Cerebellar nuclear complex (tissue), 1 donor: ENCODE measurements around the gene AFF2.

Experiments used
- DNase-seq, 2 experiments: peaks; one replicate each; lab custom pipeline; 2025; lab: John Stamatoyannopoulos, UW

The AFF2 gene

GRCh38 chrX:148928811-148929210 is 428.4 kb downstream of the AFF2 start:
- no peak for DNase-seq

GRCh38 chrX:148929686-148930085 is 429.3 kb downstream of the AFF2 start:
- DNase-seq, result no peak

- DNase-seq, result no peak
These were observed 429.9 kb downstream of the AFF2 start for GRCh38 chrX:148930206-148930729.

- DNase-seq, result no peak
These were observed 433.5 kb downstream of the AFF2 start for GRCh38 chrX:148933881-148934280.

- DNase-seq, result no peak
These were observed 437.9 kb downstream of the AFF2 start for GRCh38 chrX:148938348-148938747.

GRCh38 chrX:148940411-148940996 is 440.1 kb downstream of the AFF2 start:
- DNase-seq, result no peak

- no peak for DNase-seq
These were observed 442.3 kb downstream of the AFF2 start for GRCh38 chrX:148942754-148943153.

GRCh38 chrX:148947399-148947975 is 447.1 kb downstream of the AFF2 start:
- no peak for DNase-seq

- no peak for DNase-seq
These were observed 455.9 kb downstream of the AFF2 start for GRCh38 chrX:148956352-148956751.

GRCh38 chrX:148958901-148959300 is 458.5 kb downstream of the AFF2 start:
- peak in 1 of 2 experiments; percentile 12 for DNase-seq

GRCh38 chrX:148960060-148960459 is 459.6 kb downstream of the AFF2 start:
- DNase-seq, result no peak

- no peak for DNase-seq
These were observed 461.6 kb downstream of the AFF2 start for GRCh38 chrX:148961985-148962384.

- no peak for DNase-seq
These were observed 476.4 kb downstream of the AFF2 start for GRCh38 chrX:148976571-148977400.

GRCh38 chrX:148979786-148980185 is 479.4 kb downstream of the AFF2 start:
- no peak for DNase-seq

GRCh38 chrX:148984238-148984637 is 483.8 kb downstream of the AFF2 start:
- no peak for DNase-seq

GRCh38 chrX:148991502-148991901 is 491.1 kb downstream of the AFF2 start:
- no peak for DNase-seq

GRCh38 chrX:148995661-148996060 is 495.2 kb downstream of the AFF2 start:
- DNase-seq, result no peak

- DNase-seq, result no peak
These were observed 501.9 kb downstream of the AFF2 start for GRCh38 chrX:149002320-149002719.

- no peak for DNase-seq
These were observed 503.6 kb downstream of the AFF2 start for GRCh38 chrX:149003863-149004660.

GRCh38 chrX:149004936-149005335 is 504.5 kb downstream of the AFF2 start:
- no peak for DNase-seq

GRCh38 chrX:149006235-149006634 is 505.8 kb downstream of the AFF2 start:
- no peak for DNase-seq

GRCh38 chrX:149007423-149007822 is 507.0 kb downstream of the AFF2 start:
- DNase-seq, result no peak
